Stimulated activated CD4-positive, alpha-beta T cell treated with anti-CD3 and anti-CD28 coated beads, Interleukin-4, amount 100 ng/mL, for 48 hours (primary cell): ENCODE results near the gene CACNB2.

Experiments used
- DNase-seq, 2 donors: peaks; one replicate each; pipeline ENCODE4 v3.0.0-alpha.2; 2020; ENCODE audit warnings: low read depth in 2 of 2

The CACNB2 gene

DNA sequence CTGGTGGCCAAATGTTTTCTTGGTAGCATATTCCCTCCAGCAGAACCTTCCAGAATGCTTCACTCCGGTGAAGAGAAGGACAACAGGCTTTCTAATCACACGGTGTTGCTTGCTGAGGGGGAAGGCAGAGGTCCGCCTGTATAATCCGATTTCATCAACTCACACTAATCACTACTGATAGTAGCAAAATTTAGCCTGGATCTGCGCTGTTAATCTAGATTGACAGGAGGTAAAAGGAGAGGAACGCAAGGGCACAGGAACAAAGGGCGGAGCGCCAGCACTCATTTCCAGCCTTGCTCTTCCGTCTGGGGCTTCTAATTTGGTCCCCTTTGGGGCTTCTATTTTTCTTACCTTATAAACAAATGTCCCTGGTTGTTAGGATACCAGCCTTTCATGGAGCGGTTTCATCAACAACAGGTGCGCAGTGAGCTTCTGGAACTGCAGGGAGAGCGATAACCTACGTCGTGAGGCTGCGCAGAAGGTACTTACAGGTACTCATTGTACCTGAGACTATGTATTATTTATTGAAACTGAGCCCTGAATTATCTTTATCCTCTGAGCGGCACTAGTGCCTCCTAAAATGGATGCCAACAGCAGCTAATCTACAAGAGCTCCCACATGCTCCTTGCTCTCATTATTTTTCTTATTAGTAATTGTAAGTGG lies 150.6 kb downstream of the CACNB2 start:
- DNase-seq = no peak

DNA sequence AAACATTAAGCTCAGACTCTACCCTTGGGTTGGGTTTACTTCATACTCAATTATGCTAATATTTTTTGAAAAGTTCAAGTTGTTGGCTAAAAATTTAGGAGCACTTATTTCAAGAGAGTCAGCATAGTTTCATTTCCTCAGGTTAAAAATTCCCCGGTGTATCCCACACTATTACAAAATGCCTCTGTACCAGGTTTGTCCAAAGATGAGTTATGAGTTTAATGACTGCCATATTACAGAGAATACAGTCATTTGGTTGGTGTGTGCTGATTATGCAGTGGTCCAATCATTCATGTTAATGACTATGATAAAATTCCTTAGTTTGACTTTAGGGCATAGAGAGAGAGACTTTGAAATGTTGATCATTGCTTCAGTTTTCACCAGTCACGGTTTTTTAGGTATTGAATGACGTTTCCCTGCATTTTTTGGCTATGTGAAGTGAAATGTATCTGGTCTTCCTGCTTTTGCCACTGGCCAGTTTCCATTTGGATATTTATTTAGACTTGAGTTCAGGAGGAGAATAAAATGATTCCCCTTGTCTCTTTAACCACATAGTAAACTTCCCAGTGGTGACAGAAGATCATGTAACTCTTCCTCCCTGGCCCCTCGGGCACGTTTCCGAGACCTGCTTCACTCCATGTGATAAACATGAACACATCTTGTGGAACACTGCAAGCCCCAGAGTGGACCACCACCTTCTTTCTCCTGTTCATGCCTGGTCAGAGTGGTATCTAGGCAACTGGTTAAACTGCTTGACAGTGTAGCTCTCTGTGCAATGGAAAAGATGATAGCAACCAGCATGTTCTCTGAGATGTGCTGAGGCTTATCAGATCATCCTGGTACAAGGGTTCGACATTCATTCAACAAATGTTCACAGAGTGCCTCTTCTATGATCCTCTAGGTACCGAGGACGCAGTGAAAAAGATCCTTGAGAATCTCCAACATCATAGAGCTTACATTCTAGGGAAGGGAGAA lies 153.6 kb downstream of the CACNB2 start:
- no peak for DNase-seq

GRCh38 chr10:18294633-18295032 lies 154.4 kb downstream of the CACNB2 start:
- no peak for DNase-seq

DNA sequence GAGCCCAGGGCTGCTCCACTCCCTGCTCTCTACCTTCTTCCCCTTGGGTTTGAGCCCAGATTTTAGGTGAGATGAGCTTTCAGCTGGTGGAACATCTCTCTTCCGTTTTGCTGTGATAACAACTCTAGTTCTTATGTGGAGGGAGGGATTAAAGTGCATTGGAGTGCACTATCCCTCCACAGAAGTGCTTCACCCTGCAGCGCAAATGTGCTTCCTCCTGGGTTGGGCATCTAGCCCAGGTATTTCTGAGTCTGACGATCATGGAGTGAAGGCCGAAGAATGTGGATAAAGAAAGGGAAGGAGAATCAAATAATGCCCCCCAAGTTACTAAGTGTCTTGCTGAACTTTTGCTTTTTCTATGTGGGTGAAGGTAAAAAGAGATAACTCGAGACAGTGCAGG lies 157.4 kb downstream of the CACNB2 start:
- no peak for DNase-seq

DNA sequence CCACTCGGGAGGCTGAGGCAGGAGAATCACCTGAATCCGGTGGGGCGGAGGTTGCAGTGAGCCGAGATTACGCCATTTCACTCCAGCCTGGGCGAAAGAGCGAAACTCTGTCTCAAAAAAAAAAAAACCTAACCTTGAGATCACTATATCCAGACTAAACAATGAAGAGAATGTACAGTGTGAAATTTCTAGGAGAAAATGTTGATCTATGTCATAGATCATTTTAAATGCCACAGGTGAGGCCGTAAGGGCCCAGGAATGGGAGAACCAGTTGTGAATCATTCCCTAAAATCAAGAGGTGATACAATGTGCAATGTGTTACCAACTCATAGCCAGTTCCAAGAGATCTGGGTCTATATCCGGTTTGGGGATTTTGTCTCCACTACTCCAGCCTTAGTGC lies 158.0 kb downstream of the CACNB2 start:
- no peak for DNase-seq

GRCh38 chr10:18303851-18304801 lies 163.9 kb downstream of the CACNB2 start:
- DNase-seq = no peak

DNA sequence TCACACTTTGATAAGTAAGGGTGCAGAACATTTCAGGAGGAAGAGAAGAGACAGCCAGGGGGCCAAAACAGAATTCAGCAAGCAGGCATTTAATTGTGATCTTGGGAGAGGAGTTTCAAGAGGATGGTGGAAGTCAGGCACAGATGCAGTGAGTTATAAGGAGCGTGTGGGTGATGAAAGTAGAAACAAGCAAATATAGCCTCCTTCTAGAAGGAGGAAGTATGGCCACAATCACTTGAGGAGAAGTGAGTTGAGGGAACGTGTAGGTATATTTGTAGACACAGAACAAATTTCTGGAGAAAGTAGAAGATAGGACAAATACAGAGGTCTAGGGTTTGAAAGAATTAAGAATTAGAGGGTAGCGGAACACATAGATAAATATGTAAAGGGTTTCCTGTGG lies 165.8 kb downstream of the CACNB2 start:
- no peak for DNase-seq

DNA sequence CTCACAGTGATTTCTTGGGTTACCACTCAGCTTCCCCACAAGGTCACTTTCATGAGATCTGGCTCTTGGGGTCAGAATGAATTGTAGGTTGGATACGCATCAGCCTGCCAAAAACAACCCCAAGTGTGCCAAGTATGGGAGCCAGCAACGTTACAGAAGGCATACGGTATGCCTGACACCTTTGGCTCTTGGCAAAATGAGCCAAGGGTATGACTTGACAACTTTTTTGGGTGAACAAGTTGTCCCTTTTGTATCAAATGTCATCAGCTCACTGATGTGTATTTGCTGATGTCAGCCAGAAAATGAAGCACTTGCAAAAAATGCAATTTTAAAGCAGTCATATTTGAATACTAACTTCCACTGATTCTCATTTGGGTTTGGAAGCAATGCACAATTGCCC lies 168.4 kb downstream of the CACNB2 start:
- no peak for DNase-seq

- no peak for DNase-seq
Measured at GRCh38 chr10:18310761-18311160, 170.5 kb downstream of the CACNB2 start.

- no peak for DNase-seq
Measured at GRCh38 chr10:18312374-18313139, 172.3 kb downstream of the CACNB2 start.

DNA sequence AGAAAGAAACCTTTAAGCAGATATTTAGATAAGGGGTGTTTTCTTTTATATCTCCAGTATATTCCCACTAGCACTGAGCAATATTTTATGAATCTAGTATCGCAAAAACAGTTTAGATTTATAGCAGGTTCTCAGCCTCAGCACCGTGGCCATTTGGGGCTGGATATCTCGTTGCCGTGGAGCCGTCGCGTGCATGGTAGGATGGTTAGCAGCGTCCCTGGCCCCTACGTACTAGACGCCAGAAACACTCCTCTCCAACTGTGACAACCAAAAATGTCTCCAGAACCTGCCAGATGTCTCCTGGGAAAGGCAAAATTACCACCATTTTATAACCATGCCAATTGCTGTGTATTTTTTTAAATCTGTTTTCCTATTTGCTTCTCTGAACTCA lies 172.9 kb downstream of the CACNB2 start:
- no peak for DNase-seq

DNA sequence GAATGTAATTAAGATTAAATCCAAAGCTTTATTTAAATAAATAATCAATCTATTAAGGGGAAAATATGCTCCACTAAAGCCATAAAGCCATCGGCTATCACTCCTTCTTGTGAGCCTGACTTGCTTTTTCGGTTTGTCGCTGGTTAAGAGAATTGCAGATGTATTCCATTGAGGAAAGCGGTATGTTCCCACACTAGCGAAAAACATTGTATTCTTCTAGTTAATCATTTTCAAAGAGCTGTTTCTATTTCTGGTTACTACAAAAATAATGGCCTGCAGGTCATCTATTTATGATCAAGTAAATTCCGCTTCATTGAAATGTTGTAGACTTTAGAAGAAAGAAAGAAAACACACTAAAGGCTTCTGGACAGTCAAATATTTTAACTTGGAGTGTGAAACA lies 173.4 kb downstream of the CACNB2 start:
- no peak for DNase-seq

DNA sequence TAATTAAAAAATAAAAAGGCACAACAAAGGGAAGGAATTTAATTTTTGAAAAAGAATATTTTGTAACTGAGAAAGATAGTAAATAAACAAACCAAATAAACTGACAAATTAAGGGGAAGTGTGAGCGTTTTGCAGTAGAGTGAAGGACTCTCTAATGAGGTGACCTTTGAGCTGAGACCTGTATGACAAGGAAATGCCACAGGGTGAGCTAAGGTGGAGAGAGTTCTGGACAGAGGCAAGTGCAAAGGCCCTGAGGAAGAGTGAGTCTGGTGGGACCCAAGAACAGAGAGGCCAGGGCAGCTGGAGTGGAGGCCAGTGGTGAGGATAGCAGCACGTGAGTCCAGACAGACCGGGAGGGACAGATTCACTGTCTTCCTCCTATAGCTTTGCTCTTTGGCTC lies 179.4 kb downstream of the CACNB2 start:
- no peak for DNase-seq

DNA sequence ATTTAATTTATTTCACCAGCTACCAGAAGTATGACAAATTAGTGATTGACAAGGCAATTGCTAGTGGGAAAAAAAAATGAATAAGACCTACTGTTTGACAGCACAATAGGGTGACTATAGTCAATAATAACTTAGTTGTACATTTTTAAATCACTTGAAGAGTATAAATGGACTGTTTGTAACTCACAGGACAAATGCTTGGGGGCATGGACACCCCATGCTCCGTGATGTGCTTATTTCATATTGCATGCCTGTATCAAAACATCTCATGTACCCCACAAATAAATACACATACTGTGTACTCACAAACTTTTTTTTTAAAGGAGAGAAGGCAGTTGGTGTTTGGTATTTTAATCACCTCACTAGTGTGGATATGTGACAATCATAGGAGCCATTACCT lies 181.1 kb downstream of the CACNB2 start:
- DNase-seq = no peak

GRCh38 chr10:18323916-18324315 lies 183.7 kb downstream of the CACNB2 start:
- DNase-seq = no peak

GRCh38 chr10:18325410-18325809 lies 185.2 kb downstream of the CACNB2 start:
- no peak for DNase-seq

GRCh38 chr10:18325889-18326531 lies 185.8 kb downstream of the CACNB2 start:
- DNase-seq = no peak

DNA sequence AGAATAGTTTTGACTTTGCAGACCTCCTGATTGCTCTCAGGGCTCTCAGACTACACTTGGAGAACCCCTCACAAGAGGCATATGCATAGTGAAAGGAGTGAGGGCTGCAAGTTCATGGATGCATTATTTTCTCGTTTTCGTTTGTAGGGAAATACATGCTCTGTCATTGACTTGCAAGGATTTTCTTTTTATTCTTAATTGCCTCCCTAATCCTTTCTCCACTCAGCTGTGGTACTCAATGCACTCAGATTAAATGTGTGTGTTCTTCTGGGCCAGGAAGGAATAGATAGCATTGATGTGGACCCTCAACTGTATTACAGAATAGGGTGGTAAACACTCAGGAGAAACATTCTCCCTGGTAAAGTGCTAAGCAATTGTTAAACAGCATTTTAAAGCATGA lies 188.7 kb downstream of the CACNB2 start:
- DNase-seq = no peak

GRCh38 chr10:18332048-18332447 lies 191.8 kb downstream of the CACNB2 start:
- no peak for DNase-seq

DNA sequence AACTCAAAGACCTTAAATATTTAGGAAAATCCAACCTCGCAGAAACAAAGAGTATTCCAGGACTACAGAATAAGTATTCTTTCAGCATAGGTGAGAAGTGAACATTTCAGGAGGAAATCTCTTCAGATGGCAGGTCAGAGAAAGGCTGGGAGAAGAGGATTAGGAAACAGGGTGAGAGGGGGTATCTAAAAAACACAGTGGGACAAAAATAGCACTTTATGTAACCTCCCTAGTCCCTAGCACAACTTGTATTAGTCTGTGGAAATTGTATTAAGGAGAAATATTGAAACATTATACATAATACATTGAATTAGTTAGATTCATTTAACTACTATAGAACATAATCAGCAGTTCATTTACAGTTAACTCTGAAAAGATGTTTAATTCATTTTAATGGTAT lies 192.3 kb downstream of the CACNB2 start:
- DNase-seq = no peak

GRCh38 chr10:18333621-18334020 lies 193.4 kb downstream of the CACNB2 start:
- no peak for DNase-seq
